COLO668 (cell line): ENCODE data around the gene RNASE13.
"Not testable (repeated sequence)": the region's sequence is repeated elsewhere in the genome, so short reads cannot be mapped to it uniquely, and the experiment has no call there.

Experiments
- DNase-seq: peaks from one replicate; lab custom pipeline; 2025; ENCODE audit not compliant: unreplicated experiment; lab: John Stamatoyannopoulos, UW

Gene RNASE13

DNA sequence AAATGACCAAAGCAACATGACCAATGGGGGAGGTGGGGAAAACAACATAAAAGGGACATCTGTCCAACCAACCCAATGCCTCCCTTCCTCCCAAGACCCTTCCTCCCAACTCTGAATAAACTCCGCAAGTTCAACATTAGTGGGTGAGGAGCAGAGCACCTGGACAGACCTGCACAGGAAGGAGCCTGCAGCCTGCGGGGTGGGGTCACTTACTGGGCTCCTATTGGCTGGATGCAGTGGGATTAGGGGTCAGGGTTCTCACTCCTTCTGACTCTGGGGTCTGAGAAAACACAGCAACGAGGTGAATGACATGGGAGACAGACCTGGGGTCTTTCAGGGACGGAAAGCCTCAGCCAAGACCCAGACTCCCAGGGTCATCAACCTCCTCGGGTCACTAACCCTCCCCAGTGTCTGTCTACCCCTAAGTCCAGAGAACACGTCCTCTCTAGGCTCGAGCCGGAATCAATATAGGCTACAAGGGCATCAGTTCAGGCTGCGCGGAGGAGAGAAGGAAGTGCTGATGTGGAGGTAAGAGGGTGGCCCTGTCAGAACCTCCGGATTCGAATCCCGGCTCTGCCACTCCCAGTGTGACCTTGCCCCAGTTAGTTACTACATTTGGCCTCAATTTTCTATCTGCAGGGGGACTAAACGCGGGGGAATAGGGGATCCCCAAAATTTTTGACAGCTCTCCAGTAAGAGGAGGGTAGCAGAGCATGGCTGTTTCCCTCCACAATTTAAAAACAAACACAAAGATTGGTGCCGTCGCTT lies 10.6 kb downstream of the RNASE13 start:
- no peak for DNase-seq

DNA sequence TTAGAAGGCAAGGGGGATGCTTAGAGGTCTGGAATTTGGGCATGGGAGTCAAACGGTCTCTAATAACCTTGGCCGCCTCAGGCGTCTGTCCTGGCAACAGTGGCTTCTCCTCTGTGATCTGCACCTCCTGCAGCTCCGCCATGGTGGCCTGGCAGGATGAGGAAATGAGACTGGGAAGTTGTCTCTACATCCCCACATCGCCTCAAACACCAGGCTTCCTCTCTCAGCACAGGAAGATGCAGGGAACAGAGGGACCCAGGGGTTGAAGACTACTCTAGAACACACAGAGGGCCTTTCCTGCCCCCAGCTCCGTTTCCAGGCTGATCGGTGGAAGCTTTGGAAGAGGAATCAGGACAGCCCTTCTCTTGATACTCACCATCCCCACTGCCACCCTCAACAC lies 11.4 kb downstream of the RNASE13 start:
- no peak for DNase-seq

DNA sequence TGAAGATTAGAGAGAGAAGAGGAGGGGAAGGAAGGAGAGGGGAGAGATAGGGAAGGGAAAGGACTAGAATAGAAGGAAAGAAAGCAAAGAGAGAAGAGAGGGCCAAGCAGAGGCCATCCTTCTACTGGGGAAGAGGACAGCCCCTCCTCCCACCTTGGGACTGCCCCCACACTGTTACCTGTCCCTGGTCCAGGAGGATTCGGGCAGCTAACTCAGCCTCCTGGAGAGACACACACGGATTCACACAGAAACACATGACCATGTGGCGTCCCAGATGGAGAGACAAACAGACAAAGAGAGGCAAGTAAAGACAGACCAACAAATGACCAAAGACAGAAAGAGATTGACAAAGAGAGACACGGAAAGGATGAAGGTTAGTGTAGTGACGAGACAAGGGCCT lies 11.9 kb downstream of the RNASE13 start:
- DNase-seq = no peak

DNA sequence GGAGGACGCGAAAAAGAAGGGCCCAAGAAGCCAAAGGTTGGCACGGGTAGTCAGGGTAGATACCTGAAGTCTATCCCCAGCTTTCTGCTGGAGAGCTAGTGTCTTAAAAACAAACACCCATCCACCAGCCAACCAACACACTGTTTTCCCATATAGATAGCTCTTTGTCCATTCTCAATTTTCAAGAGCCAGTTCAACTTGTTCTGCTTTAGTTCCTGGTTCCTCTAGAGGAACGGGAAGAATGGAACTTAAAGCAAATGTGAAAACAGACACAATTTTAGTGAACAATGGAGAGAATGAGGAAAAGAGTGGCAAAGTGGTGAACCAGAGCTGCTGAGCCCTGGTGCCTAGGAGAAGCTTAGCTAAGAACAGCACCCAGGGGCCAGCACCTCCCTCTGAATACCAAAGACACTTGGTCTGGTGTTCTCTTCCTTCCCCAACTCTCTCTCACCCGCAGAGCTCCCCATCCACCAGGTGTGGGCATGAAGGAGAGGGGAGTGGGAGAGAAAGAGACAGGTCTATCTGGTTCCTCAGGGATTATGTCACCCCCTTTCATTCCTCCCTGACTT lies 13.5 kb downstream of the RNASE13 start:
- DNase-seq = no peak

DNA sequence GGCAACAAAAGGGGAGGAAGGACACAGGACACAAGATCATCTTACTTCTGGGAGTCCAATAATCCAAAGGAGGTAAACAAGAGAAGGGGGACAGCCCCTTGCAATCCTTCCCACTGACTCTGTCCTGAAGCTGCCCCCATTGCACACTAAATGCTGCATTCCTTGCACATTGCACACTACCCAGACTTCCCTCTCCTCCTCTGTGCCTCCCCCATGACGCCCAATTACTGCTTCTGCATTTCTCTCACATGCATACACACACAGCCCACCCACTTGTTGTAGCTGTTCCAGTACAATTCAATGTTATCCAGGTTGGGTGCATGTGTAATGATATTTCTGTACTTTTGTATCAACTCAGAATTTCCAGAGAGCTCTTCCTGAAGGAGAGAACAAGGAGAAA lies 15.2 kb downstream of the RNASE13 start:
- no peak for DNase-seq

DNA sequence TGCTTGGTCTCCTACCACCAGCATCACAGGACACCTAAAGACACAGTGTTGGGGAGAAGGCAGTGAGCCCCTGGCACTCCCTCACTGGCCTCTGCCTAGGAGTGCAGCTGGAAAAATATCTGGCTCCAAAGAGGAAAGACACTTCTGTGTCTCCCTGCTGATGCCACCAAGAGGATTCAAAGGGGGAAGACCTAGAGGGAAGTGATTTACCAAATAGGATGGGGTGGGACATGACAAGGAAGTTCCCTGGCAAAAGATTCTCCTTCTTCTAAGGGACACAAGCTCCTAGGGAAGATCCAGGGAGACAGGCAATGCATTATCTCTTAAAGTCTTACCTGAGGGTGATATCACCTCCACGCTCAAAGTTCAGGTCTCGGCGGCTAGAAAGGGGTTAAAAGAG lies 15.8 kb downstream of the RNASE13 start:
- no peak for DNase-seq

DNA sequence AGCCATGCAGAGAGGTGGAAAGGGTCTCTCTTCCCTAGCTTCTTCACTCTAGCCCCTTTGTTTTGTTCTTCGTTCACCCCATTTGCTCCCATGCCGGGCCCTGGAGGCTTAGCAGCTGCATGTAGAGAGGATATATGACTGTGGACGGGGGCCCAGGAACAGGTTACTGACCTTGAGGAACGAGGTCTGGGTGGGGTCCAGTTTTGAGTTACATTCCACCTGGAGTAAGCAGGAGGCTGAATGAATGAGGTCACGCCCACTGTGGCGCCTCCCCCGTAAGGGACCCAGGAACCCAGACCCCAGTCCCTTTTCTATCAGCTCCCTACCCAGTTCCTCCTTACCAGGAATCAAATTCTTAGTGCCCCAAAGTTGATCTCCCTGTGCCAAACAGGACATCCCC lies 16.3 kb downstream of the RNASE13 start:
- no peak for DNase-seq

DNA sequence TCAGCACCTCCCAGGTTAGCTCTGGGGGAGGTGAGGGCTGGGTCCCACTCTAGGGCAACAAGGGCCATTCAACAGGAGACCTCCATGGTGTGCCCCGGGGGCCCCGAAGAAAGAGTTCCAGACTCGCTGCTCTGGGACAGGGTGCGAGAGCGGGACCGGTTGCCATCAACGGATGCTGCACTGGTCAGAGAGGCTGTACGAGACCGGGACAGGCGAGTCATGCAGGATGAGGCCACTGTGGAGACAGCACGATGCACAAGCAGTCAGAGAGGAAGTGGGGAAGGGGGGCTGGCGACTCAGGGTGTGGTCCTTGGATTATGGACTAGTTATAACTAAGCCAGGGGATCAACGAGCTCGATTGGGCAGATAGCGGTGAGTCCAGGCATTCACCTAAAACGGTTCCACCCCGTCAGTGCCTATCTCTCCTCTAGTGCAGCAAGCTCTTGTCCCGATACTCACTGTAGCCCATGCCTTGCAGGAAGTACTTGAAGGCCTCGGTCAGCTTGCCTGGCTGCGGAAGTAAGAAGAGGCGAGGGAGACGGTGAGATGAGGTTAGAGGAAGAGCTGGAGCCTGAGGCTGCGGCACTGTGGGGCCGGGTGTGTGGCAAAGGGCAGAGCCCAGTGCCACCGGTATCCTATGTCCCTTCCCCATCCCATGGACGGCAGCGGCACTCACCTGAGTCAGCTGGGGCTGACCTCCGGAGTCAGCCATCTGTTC lies 16.9 kb downstream of the RNASE13 start:
- DNase-seq = no peak

DNA sequence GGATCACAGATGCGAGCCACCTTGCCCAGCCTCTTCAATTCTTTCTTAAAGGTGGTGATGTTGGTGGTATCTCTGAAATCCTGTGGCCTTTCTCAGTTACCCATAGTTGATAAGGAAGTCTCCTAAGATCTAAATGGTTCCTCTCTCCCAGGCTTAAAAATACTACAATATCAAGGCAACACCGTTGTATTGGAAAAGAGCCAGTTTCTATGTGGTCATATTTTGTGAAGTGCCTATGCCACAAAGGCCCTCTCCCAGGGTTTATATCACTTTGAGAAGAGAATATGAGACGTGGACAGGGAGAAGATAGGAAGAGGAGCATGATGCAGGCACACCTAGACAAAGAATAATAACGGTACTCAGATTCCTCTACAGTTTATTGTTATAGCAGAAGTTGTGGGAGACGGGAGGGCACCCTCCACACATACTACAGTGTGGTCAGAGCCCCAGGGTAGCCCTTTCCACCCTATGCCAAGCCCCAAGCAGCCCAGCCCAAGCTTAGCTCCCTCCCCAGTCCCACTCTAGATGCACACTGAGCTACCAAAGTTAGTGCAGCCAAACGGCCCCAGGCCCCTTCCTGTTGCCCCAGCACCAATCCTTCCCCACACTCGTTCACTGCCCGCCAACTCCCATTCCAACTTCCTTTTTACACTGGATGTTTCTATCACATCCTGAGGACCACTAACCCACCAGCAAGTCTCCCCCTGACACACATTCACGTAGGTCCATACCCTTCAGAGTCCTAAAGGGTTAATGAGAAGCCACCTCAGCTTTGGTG lies 18.0 kb downstream of the RNASE13 start:
- DNase-seq = no peak

DNA sequence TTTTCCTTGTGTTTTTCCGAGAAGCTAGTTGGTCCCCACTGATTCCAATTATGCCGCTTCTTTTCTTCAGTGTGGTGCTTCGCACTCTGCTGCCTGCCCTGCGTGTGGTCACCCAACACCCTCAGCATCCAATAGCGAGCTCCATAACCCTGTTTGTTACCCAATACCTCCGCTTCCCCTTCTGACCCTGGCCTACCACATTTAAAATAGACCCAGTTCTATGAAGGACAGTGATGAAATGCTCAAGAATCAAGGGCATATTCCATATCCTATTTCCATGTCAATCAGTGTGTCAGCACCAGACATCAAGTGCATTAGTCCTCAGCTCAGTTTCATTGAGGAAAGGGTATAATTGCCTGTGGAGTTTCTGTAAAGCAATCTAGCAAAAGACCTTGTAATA lies 19.3 kb downstream of the RNASE13 start:
- DNase-seq = no peak

DNA sequence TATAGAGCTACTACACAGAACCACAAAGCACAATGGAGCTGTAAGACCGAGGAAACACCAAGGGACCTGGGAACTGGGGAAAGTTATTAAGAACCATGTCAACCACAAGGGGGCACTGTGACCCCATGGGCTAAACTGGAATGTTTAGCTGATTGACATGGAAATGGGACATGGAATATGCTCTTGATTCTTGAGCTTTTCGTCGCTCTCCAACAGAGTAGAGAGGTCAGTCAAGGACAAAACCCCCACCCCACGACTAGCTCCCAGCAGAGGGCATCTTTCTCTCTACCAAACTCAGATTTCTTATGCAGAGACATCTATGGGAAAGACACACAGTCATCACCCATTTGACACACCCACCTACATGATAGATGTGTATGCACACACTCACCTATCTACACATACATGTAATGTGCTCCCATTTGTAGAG lies 19.8 kb downstream of the RNASE13 start:
- peak; percentile 81 for DNase-seq

DNA sequence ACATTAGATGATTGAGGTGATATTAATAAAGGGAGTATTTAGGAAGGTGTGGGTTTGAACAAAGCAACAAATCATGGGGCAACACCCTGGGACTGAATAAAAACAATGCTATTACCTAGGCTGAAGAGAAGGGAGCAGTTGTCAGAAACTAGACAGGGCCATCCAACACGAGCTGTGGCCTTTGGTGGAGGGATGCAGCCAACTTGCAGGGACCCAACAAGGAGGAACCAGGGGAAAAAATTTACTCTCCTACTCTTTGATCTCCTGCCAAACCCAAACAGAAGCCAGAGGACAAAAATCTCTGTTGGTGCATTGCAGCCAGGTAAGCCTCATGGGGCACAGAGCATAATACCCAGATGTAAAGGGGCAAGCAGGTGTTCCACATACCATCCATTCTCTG lies 23.5 kb downstream of the RNASE13 start:
- DNase-seq = no peak

DNA sequence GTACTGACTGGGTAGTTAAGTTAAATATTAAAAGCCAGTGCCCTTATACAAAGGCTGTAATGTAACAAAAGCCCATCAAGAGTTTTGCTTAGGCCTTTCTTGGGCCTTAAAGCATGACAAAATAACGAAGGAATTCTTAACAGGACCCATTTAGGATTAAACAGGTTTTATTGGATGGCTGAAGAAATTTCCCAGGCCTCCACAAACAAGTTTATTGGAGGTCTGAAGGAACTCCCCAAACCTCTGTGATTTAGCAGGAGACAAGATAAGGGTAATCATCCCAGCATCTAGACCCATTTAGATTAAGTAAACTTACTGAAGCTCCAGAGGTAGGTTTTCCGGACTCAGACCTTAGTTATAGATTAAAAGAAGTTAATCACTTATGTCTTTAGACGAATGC lies 24.9 kb downstream of the RNASE13 start:
- not testable (repeated sequence) for DNase-seq

DNA sequence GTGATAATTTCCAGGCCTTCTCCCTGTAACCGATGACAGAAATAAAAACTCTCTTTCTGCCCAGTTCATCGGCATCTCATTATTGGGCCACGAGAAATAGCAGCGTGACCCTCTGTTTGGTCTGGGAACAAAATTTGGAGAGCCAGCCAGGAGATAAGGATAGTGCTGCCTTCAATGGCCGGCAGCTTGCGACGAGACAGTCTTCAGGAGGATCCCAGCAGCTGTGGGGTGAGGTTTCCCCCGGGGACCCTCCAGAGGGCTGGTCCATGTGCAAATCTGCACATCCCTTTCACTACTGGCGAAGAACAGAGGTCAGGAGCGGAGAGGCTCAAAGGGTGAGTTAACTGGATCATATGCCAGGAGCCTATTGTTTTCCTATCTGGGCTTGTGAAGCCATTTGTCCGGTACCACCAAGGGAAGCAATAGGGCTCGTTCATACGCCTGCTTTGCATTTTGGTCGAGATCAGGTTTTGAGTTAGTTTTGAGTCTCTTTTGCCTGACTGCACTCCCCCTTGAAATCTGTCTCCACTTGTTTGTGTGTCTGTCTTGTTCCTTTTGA lies 30.7 kb downstream of the RNASE13 start:
- DNase-seq = no peak

DNA sequence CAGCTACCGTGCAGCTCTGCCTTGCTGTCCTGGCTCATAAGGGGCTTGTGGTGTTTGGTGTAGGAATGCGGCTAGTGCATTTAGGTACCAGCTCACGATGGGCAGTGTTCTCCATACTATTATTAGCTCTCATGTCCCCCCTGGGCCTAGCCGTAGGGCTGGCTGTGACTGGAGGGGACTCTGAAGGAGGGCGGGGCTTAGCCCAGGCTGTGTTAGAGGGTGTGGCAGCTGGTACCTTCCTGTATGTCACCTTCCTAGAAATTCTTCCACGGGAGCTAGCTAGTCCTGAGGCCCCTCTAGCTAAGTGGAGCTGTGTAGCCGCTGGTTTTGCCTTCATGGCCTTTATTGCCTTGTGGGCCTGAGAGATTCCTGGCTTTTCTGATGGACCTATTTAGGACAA lies 33.4 kb downstream of the RNASE13 start:
- DNase-seq = no peak

DNA sequence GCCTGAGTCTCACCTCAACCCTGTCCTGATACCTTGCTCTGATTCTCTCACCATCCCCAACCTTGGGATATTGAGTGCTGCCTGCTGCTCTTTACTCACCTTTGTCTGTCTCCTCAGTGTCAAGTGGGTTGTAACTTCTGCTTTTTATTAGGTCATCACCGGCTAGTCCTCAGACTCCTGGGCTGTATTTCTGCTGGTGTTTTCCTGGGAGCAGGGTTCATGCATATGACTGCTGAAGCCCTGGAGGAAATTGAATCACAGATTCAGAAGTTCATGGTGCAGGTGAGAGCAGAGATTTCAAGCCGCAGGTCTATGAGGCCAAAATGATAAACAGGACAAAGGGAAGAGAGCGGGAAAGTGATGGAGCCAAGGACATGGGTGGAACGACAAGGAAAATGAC lies 35.0 kb downstream of the RNASE13 start:
- DNase-seq = no peak

DNA sequence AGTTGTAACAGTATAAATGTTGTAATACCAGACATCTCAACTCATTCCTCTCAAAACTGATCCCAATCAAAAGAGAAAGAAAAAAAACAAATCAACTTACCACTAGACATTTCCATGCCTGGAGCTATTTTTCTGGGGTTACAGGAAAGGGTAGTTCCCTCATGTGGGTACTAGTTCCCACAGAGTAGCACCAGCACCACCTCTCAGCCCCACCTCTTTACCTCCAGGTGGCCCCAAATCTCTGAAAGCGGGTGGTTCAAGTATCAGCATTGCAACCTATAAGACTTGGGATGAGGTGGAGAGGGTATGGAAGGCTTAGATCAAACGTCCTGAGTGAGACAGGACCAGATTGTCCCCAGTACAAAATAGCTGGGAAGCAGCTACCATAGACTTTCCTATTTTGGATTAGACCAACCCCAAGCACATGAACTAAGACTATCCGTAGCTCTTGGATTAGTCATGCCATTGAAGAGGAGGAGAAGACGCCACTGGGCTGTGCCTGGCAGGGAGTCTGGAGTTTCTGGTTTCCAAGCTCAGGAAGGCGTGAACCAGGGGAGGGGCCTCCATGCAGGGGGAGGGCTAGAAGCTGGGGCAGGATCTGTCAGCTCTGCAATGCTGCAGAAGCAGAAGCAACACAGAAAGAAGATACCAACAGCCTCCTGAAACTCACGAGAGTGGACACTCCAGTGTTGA lies 35.8 kb downstream of the RNASE13 start, which contains the start of gene SLC39A2:
Gene SLC39A2 (plus strand): TSS at position 620 of the 693 bp plus-strand sequence. CDS start 154 bp downstream, outside the sequence.
- DNase-seq = no peak

DNA sequence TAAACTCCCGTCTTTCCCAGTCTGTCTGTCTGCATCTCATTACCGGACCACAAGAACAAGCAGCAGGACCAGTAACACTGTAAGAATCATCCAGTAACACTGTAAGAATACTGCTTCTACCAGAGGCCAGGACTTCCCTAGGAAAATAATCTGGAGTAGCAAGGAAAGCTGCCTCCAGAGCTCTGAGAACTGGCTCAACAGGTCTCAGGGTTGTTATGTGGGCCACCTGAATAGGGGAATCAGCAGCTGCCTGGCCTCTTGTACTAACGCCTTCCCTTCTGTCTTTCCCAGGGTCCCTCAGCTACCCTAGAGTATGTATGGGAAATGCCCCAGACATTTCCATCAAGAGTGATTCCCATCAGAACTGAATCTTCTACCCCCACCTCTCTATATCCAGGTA lies 36.5 kb downstream of the RNASE13 start:
- DNase-seq = no peak

DNA sequence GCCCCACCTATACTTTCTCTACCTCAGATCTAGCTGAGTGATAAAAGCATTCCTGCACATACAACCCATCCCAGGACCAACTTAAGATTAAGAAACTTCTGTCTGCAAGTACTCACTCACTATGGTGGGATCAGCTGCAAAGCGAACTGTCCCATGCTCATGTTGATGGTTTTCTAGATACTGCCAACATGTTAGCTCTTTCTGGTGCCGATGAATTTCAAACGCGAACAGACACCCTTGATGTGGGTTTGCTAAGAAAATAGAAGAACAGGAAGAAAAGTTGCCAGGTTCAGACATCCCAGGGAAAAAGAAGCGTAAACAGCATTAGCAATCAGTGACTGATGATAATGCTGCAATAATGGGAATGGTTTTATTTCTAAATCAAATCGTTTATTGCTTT lies 37.0 kb downstream of the RNASE13 start:
- DNase-seq = no peak

DNA sequence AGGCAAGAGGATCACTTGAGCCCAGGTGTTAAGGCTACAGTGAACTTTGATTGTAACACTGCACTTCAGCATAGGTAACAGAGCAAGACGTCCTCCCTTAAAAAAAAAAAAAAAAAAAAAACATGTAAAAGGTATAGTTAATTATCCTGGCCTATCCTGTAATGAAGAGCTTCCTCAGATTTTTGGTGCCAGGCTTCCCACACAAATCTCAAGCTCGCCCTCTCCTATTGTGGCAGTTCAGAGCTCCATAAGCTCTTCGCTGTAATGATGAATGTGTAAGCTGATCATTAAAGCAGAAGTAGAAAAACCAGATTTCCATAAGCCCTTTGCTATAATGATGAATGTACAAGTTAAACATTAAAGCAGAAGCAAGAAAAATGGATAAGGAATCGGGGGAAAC lies 37.5 kb downstream of the RNASE13 start:
- DNase-seq = no peak

DNA sequence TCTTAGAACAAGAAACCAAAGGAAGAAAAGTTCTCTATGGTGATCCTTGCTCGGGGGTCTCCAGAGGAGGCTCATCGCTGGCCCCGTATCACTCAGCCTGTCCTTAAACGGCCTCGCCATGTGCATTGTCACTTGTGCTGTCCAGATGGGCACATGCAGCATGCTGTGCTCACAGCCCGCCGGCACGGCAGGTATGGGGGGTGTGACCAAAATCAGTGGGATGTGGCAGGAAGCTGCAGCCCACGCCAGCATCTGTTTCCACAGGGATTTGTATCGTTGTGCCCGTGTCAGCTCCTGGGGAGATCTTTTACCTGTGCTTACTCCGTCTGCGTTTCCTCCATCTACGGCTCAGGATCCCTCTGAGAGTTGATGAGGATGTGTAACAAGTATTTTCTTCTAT lies 38.1 kb downstream of the RNASE13 start:
- DNase-seq = no peak
